MM.1S (cell line): Measurements from ENCODE around the gene HCFC2.
"Not testable (repeated sequence)": the region's sequence is repeated elsewhere in the genome, so short reads cannot be mapped to it uniquely, and the experiment has no call there.

ENCODE experiments used
- EZH2 ChIP-seq: fragments of 300-600 bp; sonication (generic); optimal IDR thresholded peaks from 2 replicates; pipeline ENCODE3; 2017; ENCODE audit warnings: low read depth, mild to moderate bottlenecking, antibody characterized with exemption, low read length, mixed read lengths
- TF ChIP-seq, protein P1 (sequence below): fragments of 300-600 bp; sonication (generic); IDR thresholded peaks from 2 replicates; pipeline ENCODE4 v1.5.1; 2016; ENCODE audit warnings: antibody characterized with exemption, low read length, mixed read lengths

- TF ChIP-seq, protein P1, sequence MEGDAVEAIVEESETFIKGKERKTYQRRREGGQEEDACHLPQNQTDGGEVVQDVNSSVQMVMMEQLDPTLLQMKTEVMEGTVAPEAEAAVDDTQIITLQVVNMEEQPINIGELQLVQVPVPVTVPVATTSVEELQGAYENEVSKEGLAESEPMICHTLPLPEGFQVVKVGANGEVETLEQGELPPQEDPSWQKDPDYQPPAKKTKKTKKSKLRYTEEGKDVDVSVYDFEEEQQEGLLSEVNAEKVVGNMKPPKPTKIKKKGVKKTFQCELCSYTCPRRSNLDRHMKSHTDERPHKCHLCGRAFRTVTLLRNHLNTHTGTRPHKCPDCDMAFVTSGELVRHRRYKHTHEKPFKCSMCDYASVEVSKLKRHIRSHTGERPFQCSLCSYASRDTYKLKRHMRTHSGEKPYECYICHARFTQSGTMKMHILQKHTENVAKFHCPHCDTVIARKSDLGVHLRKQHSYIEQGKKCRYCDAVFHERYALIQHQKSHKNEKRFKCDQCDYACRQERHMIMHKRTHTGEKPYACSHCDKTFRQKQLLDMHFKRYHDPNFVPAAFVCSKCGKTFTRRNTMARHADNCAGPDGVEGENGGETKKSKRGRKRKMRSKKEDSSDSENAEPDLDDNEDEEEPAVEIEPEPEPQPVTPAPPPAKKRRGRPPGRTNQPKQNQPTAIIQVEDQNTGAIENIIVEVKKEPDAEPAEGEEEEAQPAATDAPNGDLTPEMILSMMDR, result not testable (repeated sequence)
- not testable (repeated sequence) for TF ChIP-seq EZH2
Observed at GRCh38 chr12:104039769-104040168, 24.6 kb upstream of the HCFC2 start.
